ENCODE data around the gene TRIO.

Gene TRIO

GRCh38 chr5:14149672-14150274 is 6.6 kb downstream of the TRIO start:
- no peaks in the 10 kb centered on the region for H3K9me3 Mint-ChIP-seq
- no peak for ATAC-seq
- no peak overlapping the region for H3K4me3 Mint-ChIP-seq
- peaks cover 86% of the 10 kb centered on the region for H3K27me3 Mint-ChIP-seq
- no peak for DNase-seq
- H3K4me1 Mint-ChIP-seq = peaks cover 7% of the 10 kb centered on the region
- peak overlapping the region in 1 of 2 donors; percentile 14 for H3K27ac Mint-ChIP-seq

GRCh38 chr5:14151416-14151815 is 8.3 kb downstream of the TRIO start:
- no peak for ATAC-seq
- Mint-ChIP-seq H3K9me3 (no peaks in the 10 kb centered on the region), H3K4me3 (no peak overlapping the region), H3K4me1 (peaks cover 7% of the 10 kb centered on the region), H3K27ac (no peak overlapping the region), H3K27me3 (peaks cover 69% of the 10 kb centered on the region)
- no peak for DNase-seq

GRCh38 chr5:14153071-14153864 is 10.1 kb downstream of the TRIO start:
- no peak overlapping the region for H3K4me3 Mint-ChIP-seq
- no peak for DNase-seq
- peaks cover 55% of the 10 kb centered on the region for H3K27me3 Mint-ChIP-seq
- H3K4me1 Mint-ChIP-seq = peaks cover 7% of the 10 kb centered on the region
- no peak overlapping the region for H3K27ac Mint-ChIP-seq
- no peak for ATAC-seq
- H3K9me3 Mint-ChIP-seq = no peaks in the 10 kb centered on the region

- Mint-ChIP-seq H3K9me3 (no peaks in the 10 kb centered on the region), H3K27ac (no peak overlapping the region), H3K27me3 (peaks cover 51% of the 10 kb centered on the region), H3K4me1 (peaks cover 7% of the 10 kb centered on the region), H3K4me3 (no peak overlapping the region)
- DNase-seq (no peak), ATAC-seq (no peak)
These were observed 11.0 kb downstream of the TRIO start for GRCh38 chr5:14153932-14154731.

GRCh38 chr5:14155075-14155474 is 11.9 kb downstream of the TRIO start:
- DNase-seq (no peak), ATAC-seq (no peak)
- H3K27ac Mint-ChIP-seq = no peak overlapping the region
- H3K4me1 Mint-ChIP-seq = peaks cover 7% of the 10 kb centered on the region
- H3K4me3 Mint-ChIP-seq = no peak overlapping the region
- no peaks in the 10 kb centered on the region for H3K9me3 Mint-ChIP-seq
- H3K27me3 Mint-ChIP-seq = peaks cover 51% of the 10 kb centered on the region

GRCh38 chr5:14155739-14156138 is 12.6 kb downstream of the TRIO start:
- no peak overlapping the region for H3K4me3 Mint-ChIP-seq
- peaks cover 44% of the 10 kb centered on the region for H3K27me3 Mint-ChIP-seq
- H3K9me3 Mint-ChIP-seq = no peaks in the 10 kb centered on the region
- H3K4me1 Mint-ChIP-seq = peaks cover 7% of the 10 kb centered on the region
- DNase-seq (no peak), ATAC-seq (no peak)
- H3K27ac Mint-ChIP-seq = no peak overlapping the region

GRCh38 chr5:14156290-14156649 is 13.1 kb downstream of the TRIO start:
- no peaks in the 10 kb centered on the region for H3K9me3 Mint-ChIP-seq
- ATAC-seq (no peak), DNase-seq (no peak)
- no peak overlapping the region for H3K4me3 Mint-ChIP-seq
- peaks cover 7% of the 10 kb centered on the region for H3K4me1 Mint-ChIP-seq
- H3K27ac Mint-ChIP-seq = no peak overlapping the region
- H3K27me3 Mint-ChIP-seq = peaks cover 39% of the 10 kb centered on the region

GRCh38 chr5:14156650-14157492 is 13.7 kb downstream of the TRIO start:
- DNase-seq (no peak), ATAC-seq (no peak)
- Mint-ChIP-seq H3K4me1 (peaks cover 7% of the 10 kb centered on the region), H3K4me3 (no peak overlapping the region), H3K27me3 (peaks cover 36% of the 10 kb centered on the region), H3K27ac (no peak overlapping the region), H3K9me3 (no peaks in the 10 kb centered on the region)

GRCh38 chr5:14157493-14157782 is 14.3 kb downstream of the TRIO start:
- DNase-seq (no peak), ATAC-seq (no peak)
- Mint-ChIP-seq H3K27ac (no peak overlapping the region), H3K27me3 (peaks cover 35% of the 10 kb centered on the region), H3K4me1 (peaks cover 7% of the 10 kb centered on the region), H3K9me3 (no peaks in the 10 kb centered on the region), H3K4me3 (no peak overlapping the region)

- Mint-ChIP-seq H3K4me3 (no peak overlapping the region), H3K9me3 (no peaks in the 10 kb centered on the region), H3K4me1 (peaks cover 4% of the 10 kb centered on the region), H3K27me3 (peaks cover 19% of the 10 kb centered on the region), H3K27ac (no peak overlapping the region)
- ATAC-seq (no peak), DNase-seq (no peak)
These were observed 15.9 kb downstream of the TRIO start for GRCh38 chr5:14158890-14159666.

- no peak for DNase-seq
- ATAC-seq = no peak
- peaks cover 14% of the 10 kb centered on the region for H3K27me3 Mint-ChIP-seq
- H3K27ac Mint-ChIP-seq = no peak overlapping the region
- no peak overlapping the region for H3K4me3 Mint-ChIP-seq
- H3K9me3 Mint-ChIP-seq = peaks cover 0 to 4% of the 10 kb centered on the region in 2 donors
- H3K4me1 Mint-ChIP-seq = no peaks in the 10 kb centered on the region
These were observed 18.8 kb downstream of the TRIO start for GRCh38 chr5:14161825-14162556.

GRCh38 chr5:14164164-14165163 is 21.3 kb downstream of the TRIO start:
- peaks cover 0 to 4% of the 10 kb centered on the region in 2 donors for H3K9me3 Mint-ChIP-seq
- no peak overlapping the region for H3K4me3 Mint-ChIP-seq
- DNase-seq (no peak), ATAC-seq (no peak)
- peaks cover 18% of the 10 kb centered on the region for H3K27me3 Mint-ChIP-seq
- H3K27ac Mint-ChIP-seq = no peak overlapping the region
- H3K4me1 Mint-ChIP-seq = no peaks in the 10 kb centered on the region

- Mint-ChIP-seq H3K27ac (no peak overlapping the region), H3K27me3 (peaks cover 18% of the 10 kb centered on the region), H3K4me1 (no peaks in the 10 kb centered on the region), H3K4me3 (no peak overlapping the region), H3K9me3 (peaks cover 0 to 4% of the 10 kb centered on the region in 2 donors)
- DNase-seq (no peak), ATAC-seq (no peak)
These were observed 22.4 kb downstream of the TRIO start for GRCh38 chr5:14165375-14166106.

Measured in stimulated activated naive CD8-positive, alpha-beta T cell treated with anti-CD3 and anti-CD28 coated beads, Interleukin-15, amount 100 ng/mL, for 72 hours (primary cell).